ENCODE measurements around the gene CDO1. TPM values are rescaled to one million over a fixed set of nuclear protein-coding genes. Genes with fewer than 3 reads are reported as not detected.

CDO1 gene
- total RNA-seq = 7.1 and 13.0 TPM in 2 replicates

DNA sequence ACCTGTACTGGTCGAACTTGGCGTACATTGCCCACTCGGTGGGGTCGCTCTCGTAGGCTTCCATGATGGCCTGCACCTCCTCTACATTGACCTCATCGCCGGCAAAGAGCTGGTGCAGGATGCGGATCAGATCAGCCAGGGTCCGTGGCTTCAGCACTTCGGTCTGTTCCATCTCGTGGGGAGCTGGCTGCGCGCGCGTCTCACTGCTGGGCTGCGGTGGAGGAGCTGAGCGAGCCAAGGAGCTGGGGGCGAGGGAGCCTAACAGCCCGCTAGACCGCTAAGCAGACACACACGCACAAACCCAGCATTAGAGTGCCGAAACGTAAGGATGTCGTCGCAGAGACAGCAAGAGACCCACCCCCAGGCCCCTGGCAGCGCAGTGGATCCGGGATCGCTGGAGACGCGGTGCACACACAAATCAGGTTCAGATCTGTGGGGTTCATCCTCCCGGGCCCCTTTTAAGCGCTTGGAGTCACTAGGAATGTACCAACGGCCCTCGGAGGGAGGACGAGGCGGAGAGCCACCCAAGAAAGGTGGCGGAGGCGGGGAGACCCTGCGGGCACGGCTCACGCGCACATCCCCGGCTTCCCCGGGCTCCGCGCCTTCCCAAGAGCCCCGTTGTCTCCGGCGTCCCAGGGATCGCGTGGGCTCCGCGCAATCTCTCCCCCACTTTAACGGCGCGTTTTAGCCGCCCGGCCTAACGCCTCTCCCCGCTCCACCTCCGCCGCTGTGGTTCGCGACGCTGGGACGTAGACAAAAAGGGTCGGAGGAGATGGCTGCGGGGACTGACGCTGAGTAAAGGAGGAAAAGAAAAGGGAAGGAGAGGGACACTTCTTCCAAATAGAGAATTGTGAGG lies at the start of gene CDO1:
Gene CDO1, minus strand, starts transcription at position 434 of the 856 bp plus-strand sequence. Its CDS starts 262 bp downstream, at position 172.

DNA sequence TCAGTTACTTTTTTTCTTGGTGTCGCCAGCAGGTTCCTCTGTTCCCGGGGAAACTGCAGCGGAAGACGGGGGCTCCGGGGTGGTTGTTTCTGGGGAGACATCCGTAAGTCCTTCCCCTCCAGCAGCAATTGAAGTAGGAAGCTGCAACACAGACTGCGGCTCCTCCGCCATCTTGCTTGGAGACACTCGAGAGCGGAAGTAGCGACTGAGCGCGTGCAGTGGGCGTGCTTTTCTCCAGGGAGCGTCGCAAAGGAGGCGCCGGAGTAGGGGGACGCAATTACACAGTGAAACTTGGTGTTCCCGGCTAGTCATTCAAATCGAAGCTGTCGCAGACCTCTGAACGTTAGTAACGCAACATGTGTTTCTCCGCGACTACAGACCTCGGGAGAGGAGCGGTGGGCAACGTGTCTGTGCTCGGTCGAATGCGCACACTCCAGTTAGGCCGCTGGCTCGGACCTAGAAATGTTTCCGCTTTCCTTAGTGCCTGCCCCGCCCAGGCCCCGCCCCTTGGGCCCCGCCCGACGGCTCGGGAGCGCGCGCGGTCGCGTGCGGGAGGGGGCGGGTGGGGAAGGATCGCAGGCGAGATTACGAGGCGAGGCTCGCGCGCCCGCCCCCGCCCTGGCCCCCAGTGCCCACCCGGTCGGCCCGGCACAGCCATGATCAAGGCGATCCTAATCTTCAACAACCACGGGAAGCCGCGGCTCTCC lies 25.1 kb upstream of the CDO1 start, which contains the start of the genes AP3S1 and ATG12:
Gene AP3S1, plus strand, starts transcription at position 554 of the 707 bp plus-strand sequence. Its CDS starts 103 bp downstream, at position 657.
Gene ATG12, minus strand, starts transcription at position 184 of the 707 bp plus-strand sequence. Its CDS starts 13 bp downstream, at position 171.

Other genes with a start within 250 kb of the CDO1 start
- 3.2 and 4.9 TPM in 2 replicates for gene TICAM2, start 214.2 kb downstream of the CDO1 start, total RNA-seq
- gene TMED7, start 190.6 kb downstream of the CDO1 start, total RNA-seq = 105 and 129 TPM in 2 replicates
- gene ATG12, start 24.9 kb upstream of the CDO1 start, total RNA-seq = 39.6 and 81.2 TPM in 2 replicates
- gene AP3S1, start 25.3 kb upstream of the CDO1 start, total RNA-seq = 79.4 and 81.1 TPM in 2 replicates
- gene LVRN, start 145.8 kb upstream of the CDO1 start, total RNA-seq = 0.13 TPM in 1 of 2 replicates, not detected in the other
- 0.24 TPM in 1 of 2 replicates, not detected in the other for gene ARL14EPL, start 215.8 kb upstream of the CDO1 start, total RNA-seq

Data from epithelial cell of alveolus of lung (primary cell).